OCI-LY3 (cell line): Measurements from ENCODE around the gene SFPQ.

ENCODE experiments used
- CTCF ChIP-seq: fragments of 200-600, 300-600 bp; sonication (generic); IDR thresholded peaks from 2 replicates; pipeline ENCODE4 v1.5.1; 2014; ENCODE audit warnings: antibody characterized with exemption, low read length, low read depth
- EZH2phosphoT487 ChIP-seq: fragments of 200-600 bp; shearing (Covaris generic); IDR thresholded peaks from 2 replicates; pipeline ENCODE4 v1.6.1; 2018; ENCODE audit warnings: antibody characterized with exemption, mixed run types, low read depth

- TF ChIP-seq CTCF = no peak
- no peak for TF ChIP-seq EZH2phosphoT487
These were observed 20.9 kb downstream of the SFPQ start for GRCh38 chr1:35172022-35172421.
